Osteoblast (primary cell): ENCODE data around the gene ADK. TPM values are rescaled to one million over a fixed set of nuclear protein-coding genes. Genes with fewer than 3 reads are reported as not detected.

Experiments used
- DNase-seq: peaks from one replicate; pipeline ENCODE4 v3.0.0; 2011; ENCODE audit warnings: low spot score, mixed read lengths; ENCODE audit not compliant: insufficient read length; ENCODE audit errors: missing footprints
- H2AFZ ChIP-seq: 2 replicates; pipeline ENCODE4 v1.6.0; 2011; ENCODE audit warnings: mild to moderate bottlenecking, low read length
- H3K27ac ChIP-seq: 2 replicates; pipeline ENCODE4 v1.5.1; 2011; ENCODE audit warnings: mild to moderate bottlenecking, low read depth, low read length, moderate library complexity
- H3K27me3 ChIP-seq: 2 replicates; pipeline ENCODE4 v1.6.0; 2012; ENCODE audit warnings: mild to moderate bottlenecking, control low read depth, inconsistent platforms, low read length, moderate library complexity; ENCODE audit not compliant: insufficient read depth
- H3K36me3 ChIP-seq: 2 replicates; pipeline ENCODE4 v1.5.1; 2011; ENCODE audit warnings: mild to moderate bottlenecking, low read length, control low read depth, moderate library complexity; ENCODE audit not compliant: insufficient read depth
- H3K4me1 ChIP-seq: 2 replicates; pipeline ENCODE4 v1.5.1; 2011; ENCODE audit warnings: mild to moderate bottlenecking, low read length, control low read depth, moderate library complexity; ENCODE audit not compliant: insufficient read depth
- H3K4me2 ChIP-seq: 2 replicates; pipeline ENCODE4 v1.6.0; 2011; ENCODE audit warnings: mild to moderate bottlenecking, low read length; ENCODE audit not compliant: insufficient read depth
- H3K4me3 ChIP-seq: fragments of 200-600 bp; sonication (generic); 3 replicates; pipeline ENCODE4 v1.5.1; 2012; ENCODE audit warnings: mild to moderate bottlenecking, low read length, inconsistent platforms; ENCODE audit not compliant: insufficient read depth
- H3K79me2 ChIP-seq: 2 replicates; pipeline ENCODE4 v1.6.0; 2012; ENCODE audit warnings: mild to moderate bottlenecking, low read length, control low read depth, inconsistent platforms; ENCODE audit not compliant: insufficient read depth
- H3K9me3 ChIP-seq: 2 replicates; pipeline ENCODE4 v1.5.1; 2011; ENCODE audit warnings: low read depth, low read length, control low read depth
- H4K20me1 ChIP-seq: 2 replicates; pipeline ENCODE4 v1.6.0; 2012; ENCODE audit warnings: mild to moderate bottlenecking, low read length, control low read depth; ENCODE audit not compliant: insufficient read depth
- CTCF ChIP-seq: IDR thresholded peaks from 2 replicates; pipeline ENCODE4 v1.5.1; 2011; ENCODE audit warnings: mild to moderate bottlenecking, low read depth, low read length, moderate library complexity; ENCODE audit errors: extremely low read depth
- total RNA-seq: library from RNA; depleted of rRNA; stranded (reverse); fragments of >200 nt; gene quantifications from 2 replicates; pipeline ENCODE4 v1.2.3, GENCODE V29; 2012

The ADK gene
- total RNA-seq, 1 donor = 34.0 TPM

- Histone ChIP-seq H2AFZ (no peak overlapping the region), H3K36me3 (no peaks in the 10 kb centered on the region), H3K4me3 (no peak overlapping the region), H4K20me1 (no peaks in the 10 kb centered on the region), H3K27me3 (no peaks in the 10 kb centered on the region), H3K4me2 (no peak overlapping the region), H3K4me1 (peaks cover 20% of the 10 kb centered on the region), H3K79me2 (no peaks in the 10 kb centered on the region), H3K27ac (no peak overlapping the region), H3K9me3 (no peaks in the 10 kb centered on the region)
- no peak for TF ChIP-seq CTCF
- no peak for DNase-seq
These were observed 280.8 kb downstream of the ADK start for GRCh38 chr10:74431816-74432215.

- peaks cover 30% of the 10 kb centered on the region for H3K4me1 ChIP-seq
- H3K36me3 ChIP-seq = no peaks in the 10 kb centered on the region
- DNase-seq = peak; percentile 1
- H3K27ac ChIP-seq = peak overlapping the region; percentile 47
- H2AFZ ChIP-seq = no peak overlapping the region
- H4K20me1 ChIP-seq = no peaks in the 10 kb centered on the region
- TF ChIP-seq CTCF = no peak
- no peaks in the 10 kb centered on the region for H3K79me2 ChIP-seq
- H3K4me3 ChIP-seq = no peak overlapping the region
- no peaks in the 10 kb centered on the region for H3K27me3 ChIP-seq
- no peaks in the 10 kb centered on the region for H3K9me3 ChIP-seq
- H3K4me2 ChIP-seq = peak overlapping the region; percentile 4
These were observed 282.0 kb downstream of the ADK start for GRCh38 chr10:74432841-74433594.

- H3K4me2 ChIP-seq = peak overlapping the region; percentile 15
- H3K79me2 ChIP-seq = no peaks in the 10 kb centered on the region
- no peaks in the 10 kb centered on the region for H4K20me1 ChIP-seq
- H2AFZ ChIP-seq = no peak overlapping the region
- no peaks in the 10 kb centered on the region for H3K9me3 ChIP-seq
- H3K36me3 ChIP-seq = no peaks in the 10 kb centered on the region
- no peak for TF ChIP-seq CTCF
- peaks cover 31% of the 10 kb centered on the region for H3K4me1 ChIP-seq
- peak overlapping the region; percentile 47 for H3K27ac ChIP-seq
- H3K27me3 ChIP-seq = no peaks in the 10 kb centered on the region
- peak; percentile 60 for DNase-seq
- H3K4me3 ChIP-seq = no peak overlapping the region
These were observed 282.6 kb downstream of the ADK start for GRCh38 chr10:74433595-74433956.

GRCh38 chr10:74433993-74434392 is 283.0 kb downstream of the ADK start:
- TF ChIP-seq CTCF = no peak
- no peaks in the 10 kb centered on the region for H4K20me1 ChIP-seq
- H3K27ac ChIP-seq = no peak overlapping the region
- H3K4me2 ChIP-seq = peak overlapping the region; percentile 15
- no peak for DNase-seq
- H3K79me2 ChIP-seq = no peaks in the 10 kb centered on the region
- H3K4me3 ChIP-seq = no peak overlapping the region
- H3K27me3 ChIP-seq = no peaks in the 10 kb centered on the region
- H3K9me3 ChIP-seq = no peaks in the 10 kb centered on the region
- peaks cover 31% of the 10 kb centered on the region for H3K4me1 ChIP-seq
- H3K36me3 ChIP-seq = no peaks in the 10 kb centered on the region
- no peak overlapping the region for H2AFZ ChIP-seq
